ENCODE results near the gene DOCK7.
A peak's percentile ranks its signal among the peaks of the same experiment; 100 is the strongest.

The DOCK7 gene

GRCh38 chr1:62450301-62450700 lies 237.9 kb downstream of the DOCK7 start:
- no peak for DNase-seq (ENCODE audit: low read depth)

- DNase-seq (ENCODE audit: low read depth), result no peak
Measured at GRCh38 chr1:62448221-62448933, 239.8 kb downstream of the DOCK7 start.

DNA sequence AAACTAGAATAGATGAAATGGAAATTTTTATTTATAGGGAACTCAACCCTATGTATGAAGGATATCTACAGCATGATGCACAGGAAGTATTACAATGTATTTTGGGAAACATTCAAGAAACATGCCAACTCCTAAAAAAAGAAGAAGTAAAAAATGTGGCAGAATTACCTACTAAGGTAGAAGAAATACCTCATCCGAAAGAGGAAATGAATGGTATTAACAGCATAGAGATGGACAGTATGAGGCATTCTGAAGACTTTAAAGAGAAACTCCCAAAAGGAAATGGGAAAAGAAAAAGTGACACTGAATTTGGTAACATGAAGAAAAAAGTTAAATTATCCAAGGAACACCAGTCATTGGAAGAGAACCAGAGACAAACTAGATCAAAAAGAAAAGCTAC lies 243.5 kb downstream of the DOCK7 start:
- DNase-seq (ENCODE audit: low read depth), result no peak

- no peak for DNase-seq (ENCODE audit: low read depth)
Measured at GRCh38 chr1:62439652-62440371, 248.4 kb downstream of the DOCK7 start.

DNA sequence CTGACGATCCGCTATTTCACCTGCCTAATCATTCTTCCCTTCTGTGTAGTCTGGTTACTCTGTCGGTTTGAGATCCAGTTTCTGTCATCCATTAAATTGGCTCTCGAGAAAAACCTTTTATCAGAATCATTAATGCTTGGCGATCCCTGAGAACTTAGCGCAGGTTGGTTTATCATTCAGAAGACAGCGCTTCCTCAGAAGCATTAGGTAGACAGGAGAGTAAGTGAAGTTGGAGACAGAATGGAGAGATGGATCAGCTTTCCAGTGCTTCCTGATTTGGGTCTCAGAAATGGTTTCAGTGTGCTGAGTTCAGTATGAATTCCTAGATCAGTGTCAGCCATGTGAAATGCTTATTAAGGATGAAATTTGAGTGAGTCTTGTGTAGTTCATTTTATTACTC lies 250.0 kb downstream of the DOCK7 start:
- DNase-seq (ENCODE audit: low read depth), result no peak

GRCh38 chr1:62437273-62437940 lies 250.8 kb downstream of the DOCK7 start:
- DNase-seq (ENCODE audit: low read depth), result peak; percentile 28

GRCh38 chr1:62436466-62437272 lies 251.5 kb downstream of the DOCK7 start, which contains the start of gene USP1:
TSS of gene USP1 (plus strand) at chr1:62437049. CDS start at chr1:62439868, 2,819 bp downstream.
- peak; percentile 96 for DNase-seq (ENCODE audit: low read depth)

GRCh38 chr1:62436039-62436465 lies 252.1 kb downstream of the DOCK7 start:
- peak; percentile 94 for DNase-seq (ENCODE audit: low read depth)

GRCh38 chr1:62435231-62436038 lies 252.8 kb downstream of the DOCK7 start:
- DNase-seq (ENCODE audit: low read depth), result no peak

GRCh38 chr1:62434618-62435001 lies 253.6 kb downstream of the DOCK7 start:
- no peak for DNase-seq (ENCODE audit: low read depth)

DNA sequence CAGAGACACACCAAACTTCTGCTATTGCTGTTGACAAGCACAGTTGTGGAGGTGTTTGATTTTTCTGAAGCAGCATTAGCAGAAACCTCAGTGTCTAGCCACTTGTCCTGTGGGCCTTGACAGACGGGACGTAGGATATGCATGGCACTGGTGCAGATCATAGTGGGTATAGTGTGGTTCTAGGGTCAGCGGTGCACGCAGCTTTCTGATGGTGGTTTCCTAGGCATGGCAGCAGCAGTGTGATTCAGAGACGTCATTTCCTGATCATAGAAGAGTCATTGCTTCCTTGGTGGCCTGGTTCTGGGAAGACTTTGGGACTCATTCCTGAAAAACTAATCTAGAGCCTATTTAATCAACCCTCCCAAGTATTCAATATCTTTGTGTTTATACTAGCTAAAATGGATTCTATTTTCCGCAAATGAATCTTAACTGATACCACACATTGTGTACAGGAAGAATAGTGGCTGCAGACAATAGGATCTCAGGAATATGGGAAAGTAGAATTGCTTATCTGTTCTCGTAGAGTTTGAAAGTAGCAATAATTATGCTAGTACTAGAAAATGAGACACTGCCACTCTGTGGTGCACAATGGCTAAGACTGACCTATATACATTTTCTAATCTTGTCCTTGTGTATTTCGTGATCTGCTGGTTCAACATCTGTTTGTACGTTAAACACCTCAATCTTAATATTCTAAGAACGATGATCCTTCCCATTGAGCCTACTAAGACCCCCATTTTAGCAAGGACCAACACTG lies 254.1 kb downstream of the DOCK7 start:
- DNase-seq (ENCODE audit: low read depth), result no peak

GRCh38 chr1:62429581-62429980 lies 258.6 kb downstream of the DOCK7 start:
- no peak for DNase-seq (ENCODE audit: low read depth)

DNA sequence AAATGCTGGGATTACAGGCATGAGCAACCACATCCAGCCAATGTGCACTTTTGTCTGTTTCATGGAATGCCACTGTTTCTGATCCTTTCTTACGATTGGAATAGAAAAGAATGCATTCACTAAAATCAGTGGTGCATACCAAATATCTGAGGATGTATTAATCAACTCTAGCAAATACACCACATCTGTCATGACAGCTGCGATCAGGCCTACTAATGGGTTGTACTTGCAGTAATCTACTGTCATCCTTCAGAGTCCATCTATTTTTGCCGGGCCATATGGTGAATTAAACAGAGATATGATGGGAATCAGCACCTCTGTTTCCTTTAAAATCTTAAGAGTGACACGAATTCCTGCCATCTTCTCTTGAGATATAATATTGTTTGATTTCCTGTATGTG lies 259.8 kb downstream of the DOCK7 start:
- no peak for DNase-seq (ENCODE audit: low read depth)

GRCh38 chr1:62426794-62427193 lies 261.4 kb downstream of the DOCK7 start:
- DNase-seq (ENCODE audit: low read depth), result no peak

GRCh38 chr1:62426237-62426636 lies 261.9 kb downstream of the DOCK7 start:
- no peak for DNase-seq (ENCODE audit: low read depth)

- DNase-seq (ENCODE audit: low read depth), result no peak
Measured at GRCh38 chr1:62425041-62425440, 263.1 kb downstream of the DOCK7 start.

GRCh38 chr1:62424411-62424810 lies 263.8 kb downstream of the DOCK7 start:
- DNase-seq (ENCODE audit: low read depth), result no peak

DNA sequence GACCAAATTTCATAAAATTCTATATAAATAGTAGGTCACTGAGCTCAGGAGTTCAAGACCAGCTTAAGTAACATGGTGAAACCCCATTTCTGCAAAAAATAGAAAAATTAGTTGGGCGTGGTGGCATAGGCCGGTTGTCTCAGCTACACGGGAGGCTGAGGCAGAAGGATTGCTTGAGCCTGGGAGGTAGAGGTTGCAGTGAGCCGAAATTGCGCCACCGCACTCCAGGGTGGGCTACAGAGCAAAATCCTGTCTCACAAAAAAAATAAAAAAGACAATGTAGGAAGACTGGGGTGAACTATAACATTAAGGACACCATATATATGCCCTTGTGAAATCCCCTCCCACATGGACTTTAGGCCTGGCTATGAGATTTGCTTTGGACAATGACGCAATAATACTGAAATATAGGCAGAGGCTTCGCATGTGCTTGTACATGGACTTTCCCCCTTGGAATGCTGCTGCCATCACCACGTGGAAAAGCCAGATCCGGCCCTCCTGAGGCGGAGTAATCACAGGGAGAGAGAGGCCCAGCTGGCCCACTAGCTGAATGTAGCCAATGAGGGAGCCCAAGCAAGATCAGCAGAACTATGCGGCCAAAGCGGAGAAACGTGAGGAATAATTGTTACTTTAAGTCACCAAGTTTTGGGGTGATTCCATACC lies 264.5 kb downstream of the DOCK7 start:
- no peak for DNase-seq (ENCODE audit: low read depth)

GRCh38 chr1:62420214-62420613 lies 268.0 kb downstream of the DOCK7 start:
- DNase-seq (ENCODE audit: low read depth), result no peak
